Choroid plexus epithelial cell (primary cell): ENCODE results near the gene CHMP1A.

ENCODE experiments used
- DNase-seq: peaks from one replicate; pipeline ENCODE4 v3.0.0-alpha.2; 2010; ENCODE audit warnings: low read depth
- H3K4me3 ChIP-seq: 2 replicates; pipeline ENCODE4 v1.5.1; 2011; ENCODE audit warnings: low read depth, mild to moderate bottlenecking, control low read depth, low read length, moderate library complexity
- TF ChIP-seq, protein P1 (sequence below): conservative IDR thresholded peaks from 2 replicates; pipeline ENCODE4 v1.5.1; 2011; ENCODE audit warnings: low read depth, mild to moderate bottlenecking, control low read depth, inconsistent platforms, low read length, moderate library complexity

CHMP1A gene

DNA sequence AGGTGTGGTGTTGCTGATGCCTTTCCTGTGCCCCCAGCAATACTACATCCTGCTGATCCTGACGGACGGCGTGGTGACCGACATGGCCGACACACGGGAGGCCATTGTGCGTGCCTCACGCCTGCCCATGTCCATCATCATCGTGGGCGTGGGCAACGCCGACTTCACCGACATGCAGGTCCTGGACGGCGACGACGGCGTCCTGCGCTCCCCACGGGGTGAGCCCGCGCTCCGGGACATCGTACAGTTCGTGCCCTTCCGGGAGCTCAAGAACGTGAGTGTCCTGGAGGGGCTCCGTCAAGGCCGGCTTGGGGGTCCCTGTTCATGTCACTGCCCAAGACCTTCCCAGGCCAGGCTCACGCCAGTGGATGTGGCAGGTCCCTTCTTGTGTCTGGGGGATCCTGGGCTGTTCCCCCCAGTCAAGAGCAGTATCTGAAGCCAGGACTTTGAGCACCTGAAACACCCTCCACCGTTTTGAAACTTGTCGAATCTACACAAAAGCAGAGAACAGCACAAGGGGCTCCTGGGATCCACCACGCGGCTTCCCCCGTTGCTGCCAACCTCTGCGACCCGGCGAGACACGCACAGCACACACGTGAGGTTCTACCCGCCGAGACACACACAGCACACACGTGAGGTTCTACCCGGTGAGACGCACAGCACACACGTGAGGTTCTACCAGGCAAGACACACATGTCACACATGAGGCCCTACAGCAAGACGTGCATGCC, 62.0 kb downstream of the CHMP1A start:
- TF ChIP-seq, protein P1, sequence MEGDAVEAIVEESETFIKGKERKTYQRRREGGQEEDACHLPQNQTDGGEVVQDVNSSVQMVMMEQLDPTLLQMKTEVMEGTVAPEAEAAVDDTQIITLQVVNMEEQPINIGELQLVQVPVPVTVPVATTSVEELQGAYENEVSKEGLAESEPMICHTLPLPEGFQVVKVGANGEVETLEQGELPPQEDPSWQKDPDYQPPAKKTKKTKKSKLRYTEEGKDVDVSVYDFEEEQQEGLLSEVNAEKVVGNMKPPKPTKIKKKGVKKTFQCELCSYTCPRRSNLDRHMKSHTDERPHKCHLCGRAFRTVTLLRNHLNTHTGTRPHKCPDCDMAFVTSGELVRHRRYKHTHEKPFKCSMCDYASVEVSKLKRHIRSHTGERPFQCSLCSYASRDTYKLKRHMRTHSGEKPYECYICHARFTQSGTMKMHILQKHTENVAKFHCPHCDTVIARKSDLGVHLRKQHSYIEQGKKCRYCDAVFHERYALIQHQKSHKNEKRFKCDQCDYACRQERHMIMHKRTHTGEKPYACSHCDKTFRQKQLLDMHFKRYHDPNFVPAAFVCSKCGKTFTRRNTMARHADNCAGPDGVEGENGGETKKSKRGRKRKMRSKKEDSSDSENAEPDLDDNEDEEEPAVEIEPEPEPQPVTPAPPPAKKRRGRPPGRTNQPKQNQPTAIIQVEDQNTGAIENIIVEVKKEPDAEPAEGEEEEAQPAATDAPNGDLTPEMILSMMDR = no peak
- DNase-seq = no peak
- H3K4me3 ChIP-seq = no peak overlapping the region
